NB4 (cell line): ENCODE data around the gene GSDME.
"Not testable (repeated sequence)": the region's sequence is repeated elsewhere in the genome, so short reads cannot be mapped to it uniquely, and the experiment has no call there.

Source experiments
- DNase-seq: peaks from one replicate; pipeline ENCODE4 v3.0.0; 2010; ENCODE audit warnings: low read depth
- H3K4me3 ChIP-seq: one replicate; pipeline ENCODE4 v1.5.1; 2011; ENCODE audit warnings: mild to moderate bottlenecking, low read depth, low read length, moderate library complexity
- MYC ChIP-seq: IDR thresholded peaks from 2 replicates; pipeline ENCODE4 v1.6.1; 2011; ENCODE audit warnings: low read depth, low read length
- POLR2A ChIP-seq: IDR thresholded peaks from 2 replicates; pipeline ENCODE4 v1.6.1; 2011; ENCODE audit warnings: mild to moderate bottlenecking; ENCODE audit not compliant: insufficient read length; ENCODE audit errors: extremely low read depth
- TF ChIP-seq, protein P1 (sequence below): IDR thresholded peaks from 2 replicates; pipeline ENCODE4 v1.6.1; 2011; ENCODE audit warnings: low read depth, low read length
- TF ChIP-seq, protein P2 (sequence below): IDR thresholded peaks from one replicate; pipeline ENCODE4 v1.5.1; 2012; ENCODE audit warnings: low read depth, low read length

GSDME gene

DNA sequence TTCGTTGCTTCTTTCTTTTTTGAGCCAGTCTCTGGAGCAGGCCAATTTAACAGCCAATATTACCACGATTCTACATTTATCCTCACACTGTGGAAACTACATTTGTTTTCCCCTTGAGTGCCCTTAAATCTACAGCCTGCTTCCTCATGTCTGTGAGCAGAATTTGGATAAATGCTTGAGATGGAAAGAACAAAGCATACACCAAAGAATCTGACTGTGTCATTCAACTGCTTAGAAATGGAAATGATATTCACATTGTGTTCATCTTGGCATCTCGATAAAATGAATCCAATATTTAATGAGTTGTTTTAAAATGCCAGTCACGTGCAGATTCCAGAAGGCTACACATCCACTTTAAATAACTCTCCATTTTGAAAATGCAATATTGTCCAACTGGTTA, 41.0 kb upstream of the GSDME start:
- TF ChIP-seq, protein P1, sequence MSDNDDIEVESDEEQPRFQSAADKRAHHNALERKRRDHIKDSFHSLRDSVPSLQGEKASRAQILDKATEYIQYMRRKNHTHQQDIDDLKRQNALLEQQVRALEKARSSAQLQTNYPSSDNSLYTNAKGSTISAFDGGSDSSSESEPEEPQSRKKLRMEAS, result no peak
- TF ChIP-seq, protein P2, sequence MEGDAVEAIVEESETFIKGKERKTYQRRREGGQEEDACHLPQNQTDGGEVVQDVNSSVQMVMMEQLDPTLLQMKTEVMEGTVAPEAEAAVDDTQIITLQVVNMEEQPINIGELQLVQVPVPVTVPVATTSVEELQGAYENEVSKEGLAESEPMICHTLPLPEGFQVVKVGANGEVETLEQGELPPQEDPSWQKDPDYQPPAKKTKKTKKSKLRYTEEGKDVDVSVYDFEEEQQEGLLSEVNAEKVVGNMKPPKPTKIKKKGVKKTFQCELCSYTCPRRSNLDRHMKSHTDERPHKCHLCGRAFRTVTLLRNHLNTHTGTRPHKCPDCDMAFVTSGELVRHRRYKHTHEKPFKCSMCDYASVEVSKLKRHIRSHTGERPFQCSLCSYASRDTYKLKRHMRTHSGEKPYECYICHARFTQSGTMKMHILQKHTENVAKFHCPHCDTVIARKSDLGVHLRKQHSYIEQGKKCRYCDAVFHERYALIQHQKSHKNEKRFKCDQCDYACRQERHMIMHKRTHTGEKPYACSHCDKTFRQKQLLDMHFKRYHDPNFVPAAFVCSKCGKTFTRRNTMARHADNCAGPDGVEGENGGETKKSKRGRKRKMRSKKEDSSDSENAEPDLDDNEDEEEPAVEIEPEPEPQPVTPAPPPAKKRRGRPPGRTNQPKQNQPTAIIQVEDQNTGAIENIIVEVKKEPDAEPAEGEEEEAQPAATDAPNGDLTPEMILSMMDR, result no peak
- TF ChIP-seq MYC (no peak), POLR2A (no peak)

GRCh38 chr7:24797270-24797669, 40.0 kb upstream of the GSDME start:
- no peak overlapping the region for H3K4me3 ChIP-seq
- no peak for TF ChIP-seq POLR2A
- TF ChIP-seq MYC, result no peak
- TF ChIP-seq, protein P2, result no peak
- TF ChIP-seq, protein P1, result no peak
- DNase-seq, result no peak

More for the DNA sequence above, 41.0 kb upstream of the GSDME start:
- no peak overlapping the region for H3K4me3 ChIP-seq
- no peak for DNase-seq

DNA sequence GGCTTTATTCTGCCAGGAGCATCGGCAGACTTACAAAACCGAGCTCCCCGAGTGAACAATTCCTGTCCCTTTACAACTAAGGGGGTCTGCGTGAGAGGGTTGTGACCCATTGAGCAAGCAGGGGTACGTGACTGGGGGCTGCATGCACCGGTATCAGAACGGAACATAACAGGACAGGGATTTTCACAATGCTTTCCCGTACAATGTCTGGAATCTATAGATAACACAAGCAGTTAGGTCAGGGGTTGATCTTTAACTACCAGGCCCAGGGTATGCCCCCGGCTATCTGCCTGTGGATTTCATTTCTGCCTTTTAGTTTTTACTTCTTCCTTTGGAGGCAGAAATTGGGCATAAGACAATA, 38.1 kb upstream of the GSDME start:
- no peak for DNase-seq
- no peak overlapping the region for H3K4me3 ChIP-seq
- TF ChIP-seq POLR2A, result no peak
- TF ChIP-seq, protein P1, result no peak
- TF ChIP-seq, protein P2, result no peak
- TF ChIP-seq MYC, result no peak

GRCh38 chr7:24794751-24795406, 37.6 kb upstream of the GSDME start:
- H3K4me3 ChIP-seq, DNase-seq: not testable (repeated sequence)

GRCh38 chr7:24793982-24794648, 36.9 kb upstream of the GSDME start:
- no peak overlapping the region for H3K4me3 ChIP-seq
- no peak for DNase-seq
- TF ChIP-seq POLR2A, result no peak
- no peak for TF ChIP-seq MYC
- TF ChIP-seq, protein P1, result no peak
- TF ChIP-seq, protein P2, result no peak

- no peak overlapping the region for H3K4me3 ChIP-seq
- TF ChIP-seq MYC, result no peak
- TF ChIP-seq, protein P1, result no peak
- TF ChIP-seq, protein P2, result no peak
- TF ChIP-seq POLR2A, result no peak
- no peak for DNase-seq
Observed at GRCh38 chr7:24788961-24789576, 31.8 kb upstream of the GSDME start.
